Common myeloid progenitor, CD34-positive (primary cell): ENCODE measurements around the gene CLDN11.
A peak's percentile ranks its signal among the peaks of the same experiment; 100 is the strongest.

Source experiments
- CTCF ChIA-PET: fragments of 350-600 bp; sonication (Branson Sonifier 250); formaldehyde crosslinking; loops from one replicate; lab custom pipeline; 2021; ENCODE audit warnings: antibody characterized with exemption; lab: Charles Lee
- POLR2A ChIA-PET: fragments of 350-600 bp; sonication (Branson Sonifier 250); formaldehyde crosslinking; loops from one replicate; lab custom pipeline; 2021; ENCODE audit warnings: antibody characterized with exemption; lab: Charles Lee
- DNase-seq, 3 donors: peaks; one replicate each; pipeline versions ENCODE4 v3.0.0 to v3.0.0-alpha.2; 2013
- H3K27ac ChIP-seq, 2 experiments: 1 replicate in 1 of 2; 2 replicates in 1 of 2; pipeline ENCODE4 v1.7.0; 2013; ENCODE audit warnings: inconsistent platforms in 2 of 2, low read length in 2 of 2, mild to moderate bottlenecking in 2 of 2, low read depth in 1 of 2, moderate library complexity in 1 of 2; ENCODE audit not compliant: severe bottlenecking in 2 of 2, insufficient read depth in 1 of 2, poor library complexity in 1 of 2
- H3K27me3 ChIP-seq, 5 experiments: replicated peaks in 2 of 5; 1 replicate in 3 of 5; 2 replicates in 2 of 5; pipeline versions ENCODE4 v1.6.1 to v1.7.0; 2013; ENCODE audit warnings: low read length in 4 of 5, mild to moderate bottlenecking in 2 of 5, moderate library complexity in 2 of 5, inconsistent platforms in 1 of 5; ENCODE audit not compliant: insufficient read depth in 5 of 5, control insufficient read depth in 4 of 5
- H3K36me3 ChIP-seq, 4 experiments: 1 replicate in 2 of 4; 2 replicates in 2 of 4; pipeline versions ENCODE4 v1.6.1 to v1.7.0; 2013; ENCODE audit warnings: low read length in 3 of 4, control low read depth in 1 of 4, mild to moderate bottlenecking in 1 of 4; ENCODE audit not compliant: control insufficient read depth in 4 of 4, insufficient read depth in 4 of 4
- H3K4me1 ChIP-seq, 4 experiments: 1 replicate in 3 of 4; 2 replicates in 1 of 4; pipeline versions ENCODE4 v1.6.1 to v1.7.1; 2013; ENCODE audit warnings: low read length in 3 of 4, mild to moderate bottlenecking in 3 of 4, control low read depth in 1 of 4, inconsistent platforms in 1 of 4, moderate library complexity in 1 of 4; ENCODE audit not compliant: control insufficient read depth in 4 of 4, insufficient read depth in 4 of 4; ENCODE audit errors: control extremely low read depth in 1 of 4
- H3K4me3 ChIP-seq, 7 experiments: 1 replicate in 4 of 7; 2 replicates in 3 of 7; pipeline versions ENCODE4 v1.5.1 to v1.7.0; 2013; ENCODE audit warnings: mild to moderate bottlenecking in 7 of 7, low read length in 6 of 7, moderate library complexity in 6 of 7, inconsistent platforms in 2 of 7, low read depth in 2 of 7, control low read depth in 1 of 7; ENCODE audit not compliant: insufficient read depth in 4 of 7, control insufficient read depth in 1 of 7; ENCODE audit errors: extremely low read depth in 1 of 7
- H3K9me3 ChIP-seq, 5 experiments: 1 replicate in 4 of 5; 2 replicates in 1 of 5; pipeline versions ENCODE4 v1.6.1 to v1.7.1; 2013; ENCODE audit warnings: low read length in 4 of 5, mild to moderate bottlenecking in 2 of 5, inconsistent platforms in 1 of 5, low read depth in 1 of 5, moderate library complexity in 1 of 5; ENCODE audit not compliant: control insufficient read depth in 4 of 5, insufficient read depth in 2 of 5; ENCODE audit errors: control extremely low read depth in 1 of 5
- WGBS: methylation state at CpG from one replicate; pipeline ENCODE4 v1.1.5; 2013; ENCODE audit not compliant: insufficient coverage; 5-methylcytosine and 5-hydroxymethylcytosine counted together

The CLDN11 gene

DNA sequence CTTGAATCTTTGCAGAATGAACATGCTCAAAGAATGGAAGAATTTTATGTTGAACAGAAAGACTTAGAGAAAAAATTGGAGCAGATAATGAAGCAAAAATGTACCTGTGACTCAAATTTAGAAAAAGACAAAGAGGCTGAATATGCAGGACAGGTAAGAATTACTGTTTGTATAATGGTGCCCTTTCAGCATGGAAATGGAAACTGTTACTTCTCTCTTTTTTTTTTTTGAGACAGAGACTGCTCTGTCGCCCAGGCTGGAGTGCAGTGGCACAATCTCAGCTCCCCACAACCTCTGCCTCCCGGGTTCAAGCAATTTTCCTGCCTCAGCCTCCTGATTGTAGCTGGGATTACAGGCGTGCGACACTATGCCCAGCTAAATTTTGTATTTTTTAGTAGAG, 27.6 kb upstream of the CLDN11 start:
- ChIA-PET POLR2A (interaction anchor here (1.5 kb wide), 1 partner anchor 12 kb away, joined by 3 read pairs; no protein-coding TSS in a partner anchor), CTCF (interaction anchor here (1.2 to 2.5 kb wide), 2 partner anchors 19 to 22 kb away, joined by 5 to 8 read pairs; no protein-coding TSS in a partner anchor)
- Histone ChIP-seq H3K27me3 (no peaks in the 10 kb centered on the region), H3K36me3 (peaks cover 0 to 5% (median 3%) of the 10 kb centered on the region in 4 experiments), H3K4me3 (no peak overlapping the region), H3K4me1 (no peaks in the 10 kb centered on the region), H3K27ac (no peak overlapping the region), H3K9me3 (peaks cover 0 to 3% (median 0%) of the 10 kb centered on the region in 5 experiments)
- DNase-seq = no peak
- 100% methylated on average over 4 of the region's 4 CpGs for whole genome bisulfite sequencing

DNA sequence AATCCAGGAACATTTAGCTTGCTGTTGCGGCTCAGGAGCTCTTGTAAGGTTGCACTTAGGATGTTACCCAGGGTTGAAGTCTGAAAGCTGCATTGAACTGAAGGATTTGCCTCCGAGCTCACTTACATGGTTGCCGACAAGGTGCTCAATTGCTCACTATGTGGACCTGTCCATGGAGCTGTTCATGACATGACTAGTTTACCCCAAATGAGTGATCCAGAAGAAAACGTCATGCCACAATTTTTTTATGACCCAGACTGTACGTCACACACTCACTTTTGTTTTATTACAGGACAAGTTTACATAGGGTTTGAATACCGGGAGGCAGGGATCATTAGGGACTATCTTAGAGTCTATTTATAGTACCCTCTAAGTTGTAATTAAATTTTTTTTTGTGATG, 21.0 kb upstream of the CLDN11 start:
- Histone ChIP-seq H3K27me3 (no peaks in the 10 kb centered on the region), H3K36me3 (no peaks in the 10 kb centered on the region), H3K4me3 (no peak overlapping the region), H3K27ac (no peak overlapping the region), H3K9me3 (no peaks in the 10 kb centered on the region), H3K4me1 (no peaks in the 10 kb centered on the region)
- ChIA-PET POLR2A (no interaction called here), CTCF (interaction anchor here (0.8 to 1.1 kb wide), 2 partner anchors 15 to 18 kb away, joined by 3 to 5 read pairs; no protein-coding TSS in a partner anchor)
- 94% methylated on average over 3 of the region's 6 CpGs for WGBS
- DNase-seq = no peak

DNA sequence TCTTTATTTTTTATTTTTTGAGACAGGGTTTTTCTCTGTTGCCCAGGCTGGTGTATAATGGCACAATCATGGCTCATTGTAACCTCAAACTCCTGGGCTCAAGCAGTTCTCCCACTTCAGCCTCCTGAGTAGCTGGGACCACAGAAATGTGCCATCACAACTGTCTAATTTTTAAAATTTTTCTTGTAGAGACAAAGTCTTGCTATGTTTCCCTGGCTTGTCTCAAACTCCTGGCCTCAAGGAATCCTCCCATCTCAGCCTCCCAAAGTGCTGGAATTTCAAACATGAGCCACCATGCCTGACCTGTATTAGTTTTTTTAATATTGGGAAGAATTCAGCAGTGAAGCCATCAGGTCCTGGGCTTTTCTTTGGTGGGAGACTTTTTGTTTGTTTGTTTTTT, 13.6 kb upstream of the CLDN11 start:
- DNase-seq = no peak
- no peaks in the 10 kb centered on the region for H3K36me3 ChIP-seq
- H3K4me1 ChIP-seq = no peaks in the 10 kb centered on the region
- no peak overlapping the region for H3K4me3 ChIP-seq
- ChIA-PET POLR2A (no interaction called here), CTCF (interaction anchor here (0.7 kb wide), 1 partner anchor 9 kb away, joined by 3 read pairs; no protein-coding TSS in a partner anchor)
- H3K9me3 ChIP-seq = no peaks in the 10 kb centered on the region
- no peak overlapping the region for H3K27ac ChIP-seq
- no peaks in the 10 kb centered on the region for H3K27me3 ChIP-seq

DNA sequence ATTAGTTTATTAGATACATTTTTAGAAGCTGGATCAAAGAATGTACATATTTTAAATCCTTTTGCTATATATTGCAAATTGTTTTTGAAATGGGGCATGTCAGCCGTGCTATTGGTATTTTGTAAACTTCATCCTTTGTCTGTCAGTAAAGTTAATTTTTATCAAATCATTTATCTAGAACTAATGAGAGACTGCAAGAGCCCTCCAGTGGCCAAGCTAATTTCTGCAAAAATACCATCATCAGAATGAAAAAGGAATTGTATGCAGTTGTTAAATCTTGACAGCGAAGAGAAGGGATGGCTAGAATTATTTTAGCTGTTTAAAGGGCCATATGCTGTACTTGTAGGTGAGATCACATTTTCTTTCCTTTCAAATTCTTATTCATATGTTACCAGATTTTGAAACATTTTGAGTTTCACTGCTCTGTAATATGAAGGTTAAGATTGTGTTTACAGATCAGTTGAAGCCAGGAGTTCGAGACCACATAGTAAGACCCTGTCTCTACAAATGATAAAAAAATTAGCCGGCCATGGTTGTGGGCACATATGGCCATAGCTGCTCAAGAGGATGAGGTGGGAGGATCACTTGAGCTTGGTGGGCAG, 8.1 kb upstream of the CLDN11 start:
- peak; percentile 26 to 48 (median 44) for DNase-seq
- ChIA-PET POLR2A (interaction anchor here (1.6 kb wide), 1 partner anchor 53 kb away, joined by 7 read pairs; the partner anchor contains the start of gene SKIL), CTCF (interaction anchor here (0.6 to 10.6 kb wide), 15 partner anchors 13 to 438 kb away, joined by 3 to 87 read pairs (median 4); no protein-coding TSS in a partner anchor)
- Histone ChIP-seq H3K36me3 (no peaks in the 10 kb centered on the region), H3K9me3 (no peaks in the 10 kb centered on the region), H3K27me3 (no peaks in the 10 kb centered on the region), H3K4me3 (no peak overlapping the region), H3K4me1 (no peaks in the 10 kb centered on the region), H3K27ac (no peak overlapping the region)
- no CpG with 5 or more reads among the region's 4 CpGs for WGBS

DNA sequence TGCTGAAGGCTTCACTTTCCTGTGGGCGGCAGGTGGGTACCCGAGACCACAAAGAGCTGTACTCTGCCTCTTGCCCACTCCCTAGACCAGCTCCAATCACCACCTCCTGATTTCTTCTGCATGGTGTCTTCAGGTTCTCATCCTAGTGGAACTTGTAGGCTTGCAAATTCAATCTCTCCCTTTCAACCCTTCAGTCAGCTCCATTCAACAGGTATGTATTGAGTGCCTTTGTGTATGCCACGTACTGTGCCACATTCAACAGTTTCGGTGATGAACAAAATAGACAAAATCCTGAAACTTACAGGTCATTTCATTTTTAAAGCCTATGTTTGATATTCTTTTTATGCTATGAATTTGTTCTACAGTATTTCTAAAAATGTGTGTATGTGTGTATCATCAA, 5.4 kb upstream of the CLDN11 start:
- Histone ChIP-seq H3K4me3 (no peak overlapping the region), H3K9me3 (no peaks in the 10 kb centered on the region), H3K27ac (no peak overlapping the region), H3K36me3 (no peaks in the 10 kb centered on the region), H3K4me1 (peaks cover 0 to 2% (median under 1%) of the 10 kb centered on the region in 4 experiments), H3K27me3 (peaks cover 0 to 23% (median 10%) of the 10 kb centered on the region in 5 experiments)
- 94% methylated on average over 2 of the region's 4 CpGs for whole genome bisulfite sequencing
- ChIA-PET CTCF (interaction anchor here (0.7 to 10.6 kb wide), 21 partner anchors 10 to 1154 kb away, joined by 3 to 87 read pairs (median 4); no protein-coding TSS in a partner anchor), POLR2A (no interaction called here)
- no peak for DNase-seq

DNA sequence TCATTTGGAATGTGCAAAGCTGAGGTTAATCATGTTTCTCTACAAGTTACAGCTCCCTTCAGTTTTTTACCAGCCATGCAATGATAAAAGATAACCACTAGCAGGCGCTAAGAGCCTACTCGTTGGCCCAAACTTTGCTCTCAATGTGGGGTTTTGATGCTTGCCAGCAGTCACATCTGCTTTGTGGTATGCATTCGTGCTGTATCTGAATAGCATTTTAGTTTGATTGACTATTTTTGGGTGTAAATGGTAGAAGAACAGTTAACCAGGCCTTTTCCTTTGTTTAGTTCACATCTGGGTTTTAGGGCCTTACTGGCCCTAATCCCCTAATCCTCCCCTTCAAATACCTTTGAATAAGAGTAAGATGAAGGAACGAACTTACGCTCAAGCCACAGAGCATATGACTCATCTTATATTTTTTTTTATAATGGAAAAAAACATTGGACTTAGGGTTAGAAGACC, 4.4 kb upstream of the CLDN11 start:
- CTCF ChIA-PET = interaction anchor here (0.6 to 10.6 kb wide), 23 partner anchors 9 to 1153 kb away, joined by 3 to 87 read pairs (median 4); no protein-coding TSS in a partner anchor
- WGBS = no CpG with 5 or more reads among the region's 5 CpGs
- Histone ChIP-seq H3K4me1 (peaks cover 0 to 12% (median 10%) of the 10 kb centered on the region in 4 experiments), H3K9me3 (no peaks in the 10 kb centered on the region), H3K27me3 (peaks cover 0 to 32% (median 17%) of the 10 kb centered on the region in 5 experiments), H3K4me3 (no peak overlapping the region), H3K36me3 (no peaks in the 10 kb centered on the region), H3K27ac (no peak overlapping the region)
- POLR2A ChIA-PET = no interaction called here
- DNase-seq = peak; percentile 63 to 80 (median 77)

DNA sequence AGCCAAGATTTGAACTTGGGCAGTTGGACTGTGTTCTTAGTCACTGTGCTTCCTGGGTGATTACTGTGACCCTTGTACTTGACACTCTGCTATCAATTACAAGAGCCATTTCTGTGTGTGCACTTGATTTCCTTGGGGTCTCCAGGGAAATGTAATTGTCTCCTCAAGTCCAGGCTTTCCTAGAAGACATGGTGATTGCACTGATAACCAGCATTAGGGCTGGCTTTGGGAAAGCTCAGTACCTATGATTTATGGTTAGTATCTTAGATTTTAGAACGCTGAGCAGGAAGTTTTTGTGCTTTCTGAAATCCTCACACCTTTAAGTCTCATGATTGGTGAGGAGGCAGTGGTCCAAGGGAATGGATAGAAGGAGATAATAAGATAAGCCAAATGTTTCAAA, 1.6 kb upstream of the CLDN11 start:
- Histone ChIP-seq H3K27me3 (peaks cover 0 to 57% (median 32%) of the 10 kb centered on the region in 5 experiments), H3K27ac (no peak overlapping the region), H3K4me1 (peaks cover 0 to 23% (median 17%) of the 10 kb centered on the region in 4 experiments), H3K36me3 (no peaks in the 10 kb centered on the region), H3K9me3 (no peaks in the 10 kb centered on the region), H3K4me3 (no peak overlapping the region)
- ChIA-PET CTCF (interaction anchor here (1.5 to 10.6 kb wide), 2 partner anchors 16 to 395 kb away, joined by 4 to 87 read pairs; no protein-coding TSS in a partner anchor), POLR2A (no interaction called here)
- no peak for DNase-seq
- 44% methylated on average over 1 of the region's 1 CpG for WGBS
